Iris pigment epithelial cell (primary cell): ENCODE results near the gene SMYD4.

Experiments used
- DNase-seq: peaks from one replicate; pipeline ENCODE4 v3.0.0-alpha.2; 2011; ENCODE audit warnings: low read depth

SMYD4 gene

GRCh38 chr17:1730326-1731193 is 99.1 kb downstream of the SMYD4 start:
- DNase-seq: peak; percentile 92

DNA sequence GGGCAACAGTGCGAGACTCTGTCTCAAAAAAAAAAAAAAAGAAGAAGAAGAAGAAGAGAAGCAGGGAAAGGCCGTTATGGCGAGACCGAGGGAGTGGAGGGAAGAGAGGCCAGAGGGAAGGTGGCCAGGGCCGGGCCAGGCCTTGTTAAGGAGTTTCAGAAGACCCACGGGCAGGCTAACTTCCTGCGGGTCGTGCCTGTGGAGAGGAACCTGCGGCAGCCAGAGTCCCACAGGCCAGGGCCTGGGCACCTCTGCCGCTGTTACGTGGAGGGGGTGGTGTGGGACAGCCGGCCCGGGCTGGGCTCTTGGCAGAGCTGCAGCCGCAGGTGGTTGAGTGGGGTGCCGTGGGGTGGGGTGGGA is 99.8 kb downstream of the SMYD4 start:
- DNase-seq: no peak
